OCI-LY7 (cell line): ENCODE data around the gene DTX1. TPM values are rescaled to one million over a fixed set of nuclear protein-coding genes. Genes with fewer than 3 reads are reported as not detected.

Experiments used
- BruUV-seq: library from RNA; stranded (reverse); fragments of 400-500 nt; replicated peaks from 2 replicates; lab custom pipeline; 2021; lab: Mats Ljungman, UMichigan
- CTCF ChIA-PET: fragments of 300-600 bp; sonication (Branson Sonifier 250); formaldehyde crosslinking; loops from one replicate; lab custom pipeline; 2022; ENCODE audit warnings: antibody characterized with exemption; ENCODE audit not compliant: unreplicated experiment; lab: Charles Lee
- POLR2A ChIA-PET: fragments of 300-600 bp; sonication (Branson Sonifier 250); formaldehyde crosslinking; loops from one replicate; lab custom pipeline; 2022; ENCODE audit warnings: antibody characterized with exemption; lab: Charles Lee
- DNase-seq: peaks from one replicate; pipeline ENCODE4 v3.0.0-alpha.2; 2015; ENCODE audit warnings: low spot score
- H2AFZ ChIP-seq: fragments of 200-600 bp; sonication (generic), shearing (Covaris generic); 2 replicates; pipeline ENCODE4 v1.6.1; 2014; ENCODE audit warnings: mild to moderate bottlenecking, antibody characterized with exemption, low read length, moderate library complexity
- H3K27ac ChIP-seq: fragments of 200-600 bp; sonication (generic); 2 replicates; pipeline ENCODE4 v1.5.1; 2014; ENCODE audit warnings: mixed run types, low read depth, mild to moderate bottlenecking, moderate library complexity, low read length, inconsistent platforms; ENCODE audit not compliant: poor library complexity, severe bottlenecking
- H3K36me3 ChIP-seq: fragments of 200-600 bp; sonication (generic); 2 replicates; pipeline ENCODE4 v1.6.1; 2014; ENCODE audit warnings: mild to moderate bottlenecking, antibody characterized with exemption, low read length, moderate library complexity, mixed read lengths; ENCODE audit not compliant: insufficient read depth
- H3K4me1 ChIP-seq: fragments of 200-600 bp; sonication (generic); 2 replicates; pipeline ENCODE4 v1.5.1; 2014; ENCODE audit warnings: mild to moderate bottlenecking, low read length; ENCODE audit not compliant: insufficient read depth, poor library complexity, severe bottlenecking
- H3K4me2 ChIP-seq: fragments of 200-600 bp; sonication (generic); 2 replicates; pipeline ENCODE4 v1.6.1; 2014; ENCODE audit warnings: mild to moderate bottlenecking, low read length
- H3K4me3 ChIP-seq: fragments of 200-600 bp; sonication (generic); 2 replicates; pipeline ENCODE4 v1.5.1; 2014; ENCODE audit warnings: mild to moderate bottlenecking, low read depth, low read length; ENCODE audit not compliant: poor library complexity, severe bottlenecking
- H3K79me2 ChIP-seq: fragments of 200-600 bp; sonication (generic); 2 replicates; pipeline ENCODE4 v1.6.1; 2016; ENCODE audit warnings: low read depth, mild to moderate bottlenecking, low read length, moderate library complexity, mixed read lengths; ENCODE audit not compliant: insufficient read depth
- H3K9me2 ChIP-seq: fragments of 200-600 bp; sonication (generic); 2 replicates; pipeline ENCODE4 v1.6.1; 2016; ENCODE audit warnings: mild to moderate bottlenecking, low read length, mixed read lengths; ENCODE audit not compliant: insufficient read depth
- H3K9me3 ChIP-seq: fragments of 200-600 bp; sonication (generic); 2 replicates; pipeline ENCODE4 v1.6.1; 2014; ENCODE audit warnings: mild to moderate bottlenecking, mixed run types, low read length, mixed read lengths
- H4K20me1 ChIP-seq: fragments of 200-600 bp; sonication (generic); 2 replicates; pipeline ENCODE4 v1.6.1; 2014; ENCODE audit warnings: mild to moderate bottlenecking, antibody characterized with exemption, low read length, moderate library complexity, mixed read lengths; ENCODE audit not compliant: insufficient read depth
- CTCF ChIP-seq: fragments of 200-600 bp; sonication (generic); conservative IDR thresholded peaks from 2 replicates; pipeline ENCODE4 v1.5.1; 2014; ENCODE audit warnings: mild to moderate bottlenecking, antibody characterized with exemption, low read length, moderate library complexity, mixed read lengths
- EZH2phosphoT487 ChIP-seq: fragments of 200-600 bp; sonication (generic); IDR thresholded peaks from 2 replicates; pipeline ENCODE4 v1.6.1; 2018; ENCODE audit warnings: low read depth, borderline replicate concordance, mild to moderate bottlenecking, mixed run types, antibody characterized with exemption, low read length, moderate library complexity, mixed read lengths
- intact Hi-C: fragments of 100-400 bp; cut with micrococcal nuclease; formaldehyde crosslinking; loops from one replicate; pipeline ENCODE4 v1.10.0; 2022; ENCODE audit not compliant: unreplicated experiment
- total RNA-seq, 2 experiments: library from RNA; depleted of rRNA in 1 of 2; stranded (reverse); fragments of >200 nt in 1 of 2; shearing (Covaris generic) in 1 of 2; gene quantifications; 2 replicates each; pipeline ENCODE4 v1.2.3, GENCODE V29; 2014 to 2022

DTX1 gene
- total RNA-seq, 2 experiments from 2014 or later = 293 to 535 TPM

- no peak for DNase-seq
- Histone ChIP-seq H3K9me3 (peaks cover 14% of the 10 kb centered on the region; the same call in 1 of the 2 replicates), H3K79me2 (no peaks in the 10 kb centered on the region), H3K4me2 (no peak overlapping the region), H3K4me3 (no peak overlapping the region), H3K9me2 (no peaks in the 10 kb centered on the region), H2AFZ (no peak overlapping the region), H3K27ac (no peak overlapping the region), H3K36me3 (peaks cover 72% of the 10 kb centered on the region), H3K4me1 (no peaks in the 10 kb centered on the region), H4K20me1 (no peaks in the 10 kb centered on the region)
- no peak for TF ChIP-seq EZH2phosphoT487
- TF ChIP-seq CTCF = no peak
- CTCF ChIA-PET = no interaction called here
- POLR2A ChIA-PET = interaction anchor here (0.8 kb wide), 1 partner anchor 19 kb away, joined by 3 read pairs; no protein-coding TSS in a partner anchor
- BruUV-seq = no TSS peak
- intact Hi-C loops = no loop called here
Measured at GRCh38 chr12:113010701-113011100, 45.8 kb upstream of the DTX1 start.

GRCh38 chr12:113014565-113014964, 42.0 kb upstream of the DTX1 start:
- H3K9me3 ChIP-seq = peaks cover 14% of the 10 kb centered on the region; the same call in 1 of the 2 replicates
- no peaks in the 10 kb centered on the region for H3K9me2 ChIP-seq
- DNase-seq = no peak
- BruUV-seq = no TSS peak
- H3K4me2 ChIP-seq = no peak overlapping the region
- intact Hi-C loops = no loop called here
- TF ChIP-seq CTCF (no peak), EZH2phosphoT487 (no peak)
- H3K36me3 ChIP-seq = peaks cover 35% of the 10 kb centered on the region
- H3K27ac ChIP-seq = no peak overlapping the region
- CTCF ChIA-PET = no interaction called here
- H3K79me2 ChIP-seq = no peaks in the 10 kb centered on the region
- no peaks in the 10 kb centered on the region for H4K20me1 ChIP-seq
- POLR2A ChIA-PET = interaction anchor here (1.0 kb wide), 1 partner anchor 37 kb away, joined by 3 read pairs; no protein-coding TSS in a partner anchor
- no peak overlapping the region for H3K4me3 ChIP-seq
- H2AFZ ChIP-seq = no peak overlapping the region
- H3K4me1 ChIP-seq = no peaks in the 10 kb centered on the region

GRCh38 chr12:113016796-113017195, 39.7 kb upstream of the DTX1 start:
- ChIA-PET CTCF (no interaction called here), POLR2A (interaction anchor here (1.2 kb wide), 1 partner anchor 24 kb away, joined by 7 read pairs; no protein-coding TSS in a partner anchor)
- H3K4me1 ChIP-seq = no peaks in the 10 kb centered on the region
- no peaks in the 10 kb centered on the region for H4K20me1 ChIP-seq
- H3K27ac ChIP-seq = no peak overlapping the region
- no peak overlapping the region for H3K4me2 ChIP-seq
- BruUV-seq = no TSS peak
- no peaks in the 10 kb centered on the region for H3K9me2 ChIP-seq
- H2AFZ ChIP-seq = no peak overlapping the region
- H3K36me3 ChIP-seq = peaks cover 13% of the 10 kb centered on the region
- peaks cover 1% of the 10 kb centered on the region; the same call in 1 of the 2 replicates for H3K9me3 ChIP-seq
- H3K79me2 ChIP-seq = no peaks in the 10 kb centered on the region
- intact Hi-C loops = no loop called here
- no peak for DNase-seq
- TF ChIP-seq CTCF = no peak
- no peak for TF ChIP-seq EZH2phosphoT487
- H3K4me3 ChIP-seq = no peak overlapping the region
